BLaER1 treated with 17β-estradiol and CSF1 and Interleukin-3, amounts not matched to agents 10 nM and 100 nM (cell line): ENCODE results near the gene XPNPEP3.
A peak's percentile ranks its signal among the peaks of the same experiment; 100 is the strongest.

Experiments
- H3K27ac ChIP-seq, 11 experiments: shearing (Covaris generic); formaldehyde crosslinking; 2 replicates each; pipeline ENCODE4 v1.8.1; 2022
- H3K27me3 ChIP-seq, 11 experiments: shearing (Covaris generic); formaldehyde crosslinking; 2 replicates each; pipeline ENCODE4 v1.8.1; 2022
- H3K36me3 ChIP-seq, 11 experiments: shearing (Covaris generic); formaldehyde crosslinking; 2 replicates each; pipeline ENCODE4 v1.8.1; 2022
- H3K4me1 ChIP-seq, 10 experiments: shearing (Covaris generic); formaldehyde crosslinking; 2 replicates each; pipeline ENCODE4 v1.8.1; 2022
- H3K4me2 ChIP-seq, 11 experiments: shearing (Covaris generic); formaldehyde crosslinking; 2 replicates each; pipeline ENCODE4 v1.8.1; 2022
- H3K4me3 ChIP-seq, 10 experiments: shearing (Covaris generic); formaldehyde crosslinking; 2 replicates each; pipeline ENCODE4 v1.8.1; 2022
- H3K9ac ChIP-seq, 11 experiments: shearing (Covaris generic); formaldehyde crosslinking; 2 replicates each; pipeline ENCODE4 v1.8.1; 2022
- H3K9me3 ChIP-seq, 11 experiments: shearing (Covaris generic); formaldehyde crosslinking; replicated peaks in 1 of 11; 2 replicates each; pipeline ENCODE4 v1.8.1; 2022
- H4K20me1 ChIP-seq, 11 experiments: shearing (Covaris generic); formaldehyde crosslinking; 2 replicates each; pipeline ENCODE4 v1.8.1; 2022
- Cebpa-rat ChIP-seq, 11 experiments: shearing (Covaris generic); IDR thresholded peaks; 2 replicates each; pipeline ENCODE4 v1.8.1; 2022

Gene XPNPEP3

DNA sequence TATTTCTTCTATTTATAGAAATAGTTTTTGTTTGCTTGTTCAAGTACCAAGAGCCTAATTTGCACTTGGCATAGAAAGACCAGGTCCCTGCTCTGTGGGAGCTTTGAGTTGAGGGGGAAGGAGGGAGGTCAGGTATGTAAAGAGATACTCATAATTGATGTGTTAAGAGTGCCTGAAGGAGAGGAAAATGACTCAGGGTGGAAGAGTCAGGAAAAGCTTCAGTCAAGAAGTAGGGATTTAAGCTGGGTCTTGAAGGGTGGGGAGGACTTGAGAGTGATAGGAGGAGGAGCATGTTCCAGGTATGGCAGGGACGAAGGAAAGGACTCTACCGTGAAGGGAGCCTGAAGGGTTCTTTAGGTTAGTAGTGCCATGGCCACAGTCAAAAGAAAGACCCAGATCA, 103.2 kb downstream of the XPNPEP3 start:
- Histone ChIP-seq H3K36me3 (peaks cover 89 to 100% (median 99%) of the 10 kb centered on the region in 11 experiments), H3K9ac (no peak overlapping the region), H3K4me1 (peaks cover 4 to 15% (median 9%) of the 10 kb centered on the region in 10 experiments; a peak in 17 of 20 replicates), H4K20me1 (peaks cover 5 to 66% (median 44%) of the 10 kb centered on the region in 11 experiments; a peak in 17 of 22 replicates), H3K4me2 (no peak overlapping the region), H3K4me3 (no peak overlapping the region), H3K9me3 (no peaks in the 10 kb centered on the region), H3K27ac (peak overlapping the region in 1 of 11 experiments; percentile 9; a peak in 1 of 22 replicates), H3K27me3 (no peaks in the 10 kb centered on the region)
- TF ChIP-seq Cebpa-rat (IDR thresholded peaks at IDR 0.05), result no peak

- H3K9me3 ChIP-seq, result no peaks in the 10 kb centered on the region
- peak overlapping the region in 9 of 11 experiments; percentile 23 to 61 (median 51); a peak in 14 of 22 replicates for H3K9ac ChIP-seq
- H3K36me3 ChIP-seq, result peaks cover 86 to 100% (median 99%) of the 10 kb centered on the region in 11 experiments
- H3K4me1 ChIP-seq, result peaks cover 21 to 40% (median 30%) of the 10 kb centered on the region in 10 experiments
- H3K4me3 ChIP-seq, result 0 out of 20 replicates have a peak overlapping the region, but pooled peaks of 1 of the 10 experiments have one; percentile 5
- TF ChIP-seq Cebpa-rat (IDR thresholded peaks at IDR 0.05), result no peak
- peak overlapping the region; percentile 8 to 79 (median 66); a peak in 21 of 22 replicates for H3K27ac ChIP-seq
- no peaks in the 10 kb centered on the region for H3K27me3 ChIP-seq
- H3K4me2 ChIP-seq, result peak overlapping the region; percentile 57 to 80 (median 70)
- peaks cover 0 to 29% (median 15%) of the 10 kb centered on the region in 11 experiments; a peak in 13 of 22 replicates for H4K20me1 ChIP-seq
Measured at GRCh38 chr22:40965936-40966725, 109.2 kb downstream of the XPNPEP3 start.

- peak overlapping the region in 5 of 11 experiments; percentile 12 to 54 (median 24); a peak in 6 of 22 replicates for H3K9ac ChIP-seq
- H3K36me3 ChIP-seq, result peaks cover 86 to 100% (median 99%) of the 10 kb centered on the region in 11 experiments
- TF ChIP-seq Cebpa-rat (IDR thresholded peaks at IDR 0.05), result no peak
Measured at GRCh38 chr22:40966726-40967085, 109.8 kb downstream of the XPNPEP3 start.

DNA sequence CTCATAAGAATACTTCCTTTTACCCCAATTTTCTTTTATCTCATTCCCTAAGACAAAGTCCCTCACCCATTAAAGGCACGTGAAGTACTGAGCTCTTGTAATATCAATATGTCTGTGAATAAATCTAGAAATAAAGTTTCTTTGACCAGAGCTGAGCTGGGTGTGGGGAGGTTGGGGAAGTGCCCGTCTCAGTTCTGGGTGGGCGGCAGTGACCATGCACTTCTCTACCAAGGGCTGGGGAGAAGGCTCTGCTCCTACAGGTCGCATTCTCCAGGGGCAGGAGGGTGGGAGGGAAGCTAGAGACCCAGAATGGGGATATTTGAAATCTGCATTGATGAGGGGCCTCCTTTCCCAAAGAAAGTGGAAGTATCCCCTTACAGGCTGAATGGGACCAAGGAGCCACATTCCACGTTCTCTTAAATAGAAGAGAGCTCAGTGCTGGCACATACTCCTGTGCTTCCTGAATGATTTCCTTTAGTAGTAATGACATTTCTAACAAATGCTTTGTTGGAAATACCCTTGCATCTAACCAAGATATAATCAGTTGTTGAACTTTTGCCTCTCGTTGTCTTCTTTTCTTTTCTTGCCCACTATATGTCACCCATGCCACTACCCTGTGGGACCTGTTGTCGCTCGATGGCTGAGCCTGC, 110.3 kb downstream of the XPNPEP3 start:
- Histone ChIP-seq H3K9me3 (no peaks in the 10 kb centered on the region), H3K27me3 (no peaks in the 10 kb centered on the region), H4K20me1 (peaks cover 0 to 22% (median 5%) of the 10 kb centered on the region in 11 experiments; a peak in 13 of 22 replicates), H3K27ac (peak overlapping the region in 10 of 11 experiments; percentile 36 to 79 (median 70); a peak in 14 of 22 replicates), H3K9ac (peak overlapping the region in 5 of 11 experiments; percentile 12 to 54 (median 24); a peak in 4 of 22 replicates), H3K4me1 (peaks cover 21 to 40% (median 30%) of the 10 kb centered on the region in 10 experiments), H3K4me2 (peak overlapping the region in 6 of 11 experiments; percentile 32 to 80 (median 70); a peak in 10 of 22 replicates), H3K4me3 (no peak overlapping the region), H3K36me3 (peaks cover 86 to 100% (median 99%) of the 10 kb centered on the region in 11 experiments)
- no peak for TF ChIP-seq Cebpa-rat (IDR thresholded peaks at IDR 0.05)

More at GRCh38 chr22:40966726-40967085, 109.8 kb downstream of the XPNPEP3 start:
- Histone ChIP-seq H3K27ac (peak overlapping the region in 10 of 11 experiments; percentile 36 to 79 (median 70); a peak in 18 of 22 replicates), H3K9me3 (no peaks in the 10 kb centered on the region), H3K4me2 (peak overlapping the region in 7 of 11 experiments; percentile 32 to 80 (median 75); a peak in 14 of 22 replicates), H4K20me1 (peaks cover 0 to 23% (median 10%) of the 10 kb centered on the region in 11 experiments; a peak in 12 of 22 replicates), H3K27me3 (no peaks in the 10 kb centered on the region), H3K4me1 (peaks cover 21 to 40% (median 30%) of the 10 kb centered on the region in 10 experiments), H3K4me3 (no peak overlapping the region)

DNA sequence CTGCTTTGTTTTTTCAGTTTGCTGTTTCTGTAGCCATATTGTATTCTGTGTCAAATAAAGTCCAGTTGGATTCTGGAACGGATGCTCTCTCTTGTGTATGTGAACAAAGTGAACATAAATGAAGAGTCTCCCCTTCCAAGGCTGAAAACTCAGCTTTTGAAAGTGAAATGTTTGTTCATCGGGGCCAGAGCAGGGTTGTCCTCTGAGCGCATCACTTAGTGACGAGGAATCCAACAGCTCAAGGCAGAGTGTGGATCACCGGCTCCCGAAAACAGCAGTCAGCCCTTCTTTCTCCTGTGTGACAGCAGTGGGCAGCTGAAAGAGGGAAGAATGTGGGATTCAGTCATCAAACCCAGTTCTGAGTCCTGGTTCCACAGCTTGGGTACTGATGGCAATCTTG, 115.6 kb downstream of the XPNPEP3 start:
- H3K4me3 ChIP-seq, result no peak overlapping the region
- H4K20me1 ChIP-seq, result peaks cover 0 to 5% (median 0%) of the 10 kb centered on the region in 11 experiments; a peak in 5 of 22 replicates
- H3K9ac ChIP-seq, result no peak overlapping the region
- H3K36me3 ChIP-seq, result peaks cover 50 to 64% (median 60%) of the 10 kb centered on the region in 11 experiments
- H3K4me2 ChIP-seq, result no peak overlapping the region
- TF ChIP-seq Cebpa-rat (IDR thresholded peaks at IDR 0.05), result no peak
- no peaks in the 10 kb centered on the region for H3K9me3 ChIP-seq
- no peaks in the 10 kb centered on the region for H3K27me3 ChIP-seq
- H3K4me1 ChIP-seq, result peaks cover 0 to 2% (median 0%) of the 10 kb centered on the region in 10 experiments; a peak in 6 of 20 replicates
- H3K27ac ChIP-seq, result no peak overlapping the region

- H3K4me1 ChIP-seq, result no peaks in the 10 kb centered on the region
- H4K20me1 ChIP-seq, result peaks cover 0 to 5% (median 0%) of the 10 kb centered on the region in 11 experiments; a peak in 4 of 22 replicates
- TF ChIP-seq Cebpa-rat (IDR thresholded peaks at IDR 0.05), result no peak
- no peaks in the 10 kb centered on the region for H3K9me3 ChIP-seq
- H3K9ac ChIP-seq, result no peak overlapping the region
- peaks cover 45 to 58% (median 54%) of the 10 kb centered on the region in 11 experiments for H3K36me3 ChIP-seq
- H3K4me2 ChIP-seq, result no peak overlapping the region
- H3K27ac ChIP-seq, result no peak overlapping the region
- H3K4me3 ChIP-seq, result no peak overlapping the region
- H3K27me3 ChIP-seq, result no peaks in the 10 kb centered on the region
Measured at GRCh38 chr22:40973144-40973543, 116.2 kb downstream of the XPNPEP3 start.

DNA sequence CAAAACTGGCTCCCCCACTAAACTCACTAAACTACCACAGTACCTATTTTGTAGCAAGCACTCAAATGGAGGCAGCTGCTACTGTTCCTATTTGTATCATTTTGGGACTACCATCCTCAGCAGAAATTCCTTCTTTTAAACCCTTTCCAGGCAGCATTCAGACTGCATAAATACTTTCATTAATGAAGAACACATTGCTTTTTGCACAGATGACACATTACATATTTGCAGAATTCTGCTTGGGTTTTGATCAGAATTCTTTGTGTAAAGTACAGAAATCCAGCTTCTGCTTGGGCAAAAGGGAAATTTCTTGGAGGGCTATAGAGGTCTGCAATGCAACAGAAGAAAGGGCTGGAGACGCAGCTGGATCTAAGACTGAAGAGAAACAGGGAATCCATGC, 118.4 kb downstream of the XPNPEP3 start:
- H3K4me2 ChIP-seq, result no peak overlapping the region
- H3K36me3 ChIP-seq, result peaks cover 28 to 36% (median 32%) of the 10 kb centered on the region in 11 experiments
- no peaks in the 10 kb centered on the region for H3K27me3 ChIP-seq
- no peak overlapping the region for H3K4me3 ChIP-seq
- no peak overlapping the region for H3K9ac ChIP-seq
- no peak for TF ChIP-seq Cebpa-rat (IDR thresholded peaks at IDR 0.05)
- no peaks in the 10 kb centered on the region for H3K4me1 ChIP-seq
- H4K20me1 ChIP-seq, result peaks cover 0 to 5% (median 0%) of the 10 kb centered on the region in 11 experiments; a peak in 3 of 22 replicates
- H3K9me3 ChIP-seq, result no peaks in the 10 kb centered on the region
- no peak overlapping the region for H3K27ac ChIP-seq

DNA sequence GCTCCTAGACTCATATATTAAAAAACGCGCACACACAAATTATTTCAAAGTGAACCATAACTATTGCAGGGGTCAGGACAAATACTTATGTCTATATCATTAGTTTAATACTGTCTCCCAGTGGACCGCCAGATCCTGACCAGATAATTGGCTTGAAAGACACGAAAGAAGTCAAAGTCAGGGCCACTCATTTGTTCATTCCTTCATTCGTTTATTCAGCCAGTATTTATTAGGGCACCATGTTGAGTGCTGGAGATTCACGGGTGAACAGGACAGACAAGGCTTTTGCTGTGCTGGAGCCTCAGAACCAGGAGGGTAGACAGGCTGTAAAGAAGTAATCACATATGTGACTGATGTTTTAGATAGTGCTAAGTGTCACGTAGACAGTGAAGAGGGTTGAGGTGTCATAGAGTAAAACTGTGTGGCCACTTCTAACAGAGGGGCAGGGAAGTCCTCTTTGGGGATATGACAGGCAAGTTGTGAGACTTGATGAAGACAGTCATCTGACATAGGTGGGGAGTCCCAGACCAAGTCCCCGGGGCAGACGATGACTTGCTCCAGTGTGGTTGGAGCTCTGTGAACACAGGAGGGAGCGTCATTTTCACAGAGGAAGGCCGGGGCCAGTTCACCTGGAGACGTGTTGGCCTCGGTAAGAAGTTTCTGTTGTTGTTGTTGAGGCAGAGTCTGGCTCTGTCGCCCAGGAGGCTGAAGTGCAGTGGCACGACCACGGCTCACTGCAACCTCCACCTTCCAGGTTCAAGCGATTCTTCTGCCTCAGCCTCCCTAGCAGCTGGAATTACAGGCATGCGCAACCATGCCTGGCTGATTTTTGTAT, 120.1 kb downstream of the XPNPEP3 start:
- no peak for TF ChIP-seq Cebpa-rat (IDR thresholded peaks at IDR 0.05)
- no peak overlapping the region for H3K4me2 ChIP-seq
- no peak overlapping the region for H3K9ac ChIP-seq
- peaks cover 12 to 19% (median 15%) of the 10 kb centered on the region in 11 experiments for H3K36me3 ChIP-seq
- peaks cover 0 to 2% (median 0%) of the 10 kb centered on the region in 11 experiments; a peak in 2 of 22 replicates for H4K20me1 ChIP-seq
- H3K27me3 ChIP-seq, result no peaks in the 10 kb centered on the region
- no peaks in the 10 kb centered on the region for H3K9me3 ChIP-seq
- H3K27ac ChIP-seq, result no peak overlapping the region
- no peak overlapping the region for H3K4me3 ChIP-seq
- peaks cover 2 to 6% (median 3%) of the 10 kb centered on the region in 10 experiments; a peak in 17 of 20 replicates for H3K4me1 ChIP-seq
